WTC11 (cell line): ENCODE data around the gene SAMMSON. TPM values are rescaled to one million over a fixed set of nuclear protein-coding genes. Genes with fewer than 3 reads are reported as not detected.

Experiments used
- ATAC-seq: fragments of 200-7000 bp; cut with Tn5 transposase; 2 replicates; pipeline ENCODE4 v1.10.0; 2021; ENCODE audit warnings: mild to moderate bottlenecking, moderate library complexity
- CTCF ChIA-PET: fragments of 300-600 bp; sonication (Branson Sonifier 250); formaldehyde crosslinking; loops from one replicate; lab custom pipeline; 2021; ENCODE audit warnings: antibody characterized with exemption; lab: Charles Lee
- POLR2A ChIA-PET: fragments of 350-600 bp; sonication (Branson Sonifier 250); formaldehyde crosslinking; loops from one replicate; lab custom pipeline; 2021; ENCODE audit warnings: antibody characterized with exemption; lab: Charles Lee
- DNase-seq: peaks from one replicate; pipeline ENCODE4 v3.0.0; 2021; ENCODE audit warnings: low spot score
- H3K27ac Mint-ChIP-seq: 2 replicates; pipeline ENCODE4 v1.8.0; 2021; ENCODE audit warnings: mixed read lengths
- H3K27me3 Mint-ChIP-seq: 2 replicates; pipeline ENCODE4 v1.8.0; 2021; ENCODE audit warnings: low read depth, mild to moderate bottlenecking, moderate library complexity, mixed read lengths
- H3K36me3 Mint-ChIP-seq: 2 replicates; pipeline ENCODE4 v1.8.0; 2021; ENCODE audit warnings: mixed read lengths
- H3K4me1 Mint-ChIP-seq: 2 replicates; pipeline ENCODE4 v1.8.0; 2022; ENCODE audit warnings: mixed read lengths
- H3K4me3 Mint-ChIP-seq: 2 replicates; pipeline ENCODE4 v1.8.0; 2021; ENCODE audit warnings: mild to moderate bottlenecking, moderate library complexity, mixed read lengths
- H3K9me3 Mint-ChIP-seq: 2 replicates; pipeline ENCODE4 v1.8.0; 2021; ENCODE audit warnings: mixed read lengths
- ATF2 ChIP-seq: sonication (generic); formaldehyde crosslinking; IDR thresholded peaks from 2 replicates; pipeline ENCODE4 v1.8.1; 2022; ENCODE audit warnings: low read depth, missing genetic modification reagents, borderline replicate concordance
- IRF2 ChIP-seq: sonication (generic); formaldehyde crosslinking; IDR thresholded peaks from 2 replicates; pipeline ENCODE4 v1.8.0; 2022; ENCODE audit warnings: low read depth, missing genetic modification reagents, borderline replicate concordance
- MAX ChIP-seq: sonication (generic); formaldehyde crosslinking; IDR thresholded peaks from 2 replicates; pipeline ENCODE4 v1.8.0; 2022; ENCODE audit warnings: mild to moderate bottlenecking, missing genetic modification reagents
- MXD4 ChIP-seq: fragments of 250-450 bp; sonication (Bioruptor Pico); IDR thresholded peaks from 2 replicates; pipeline ENCODE4 v1.8.0; 2021; ENCODE audit warnings: mild to moderate bottlenecking, moderate library complexity, borderline replicate concordance
- NR2C2 ChIP-seq: sonication (generic); formaldehyde crosslinking; IDR thresholded peaks from 2 replicates; pipeline ENCODE4 v1.8.0; 2022; ENCODE audit warnings: mild to moderate bottlenecking, missing genetic modification reagents
- PRRX2 ChIP-seq: fragments of 250-450 bp; sonication (Bioruptor Pico); IDR thresholded peaks from 2 replicates; pipeline ENCODE4 v1.8.0; 2021; ENCODE audit warnings: mild to moderate bottlenecking
- ZNF317 ChIP-seq: sonication (generic); formaldehyde crosslinking; IDR thresholded peaks from 2 replicates; pipeline ENCODE4 v1.8.1; 2023; ENCODE audit warnings: low read depth, mild to moderate bottlenecking, moderate library complexity, missing genetic modification reagents, borderline replicate concordance
- ZNF416 ChIP-seq: fragments of 250-450 bp; sonication (Bioruptor Pico); IDR thresholded peaks from 2 replicates; pipeline ENCODE4 v1.9.0; 2021; ENCODE audit warnings: mild to moderate bottlenecking, inconsistent platforms
- total RNA-seq: library from RNA; stranded (reverse); gene quantifications from 3 replicates; pipeline ENCODE4 v1.2.3, GENCODE V29; 2021
- TF ChIP-seq, protein P1 (sequence below): fragments of 250-450 bp; sonication (Bioruptor Pico); conservative IDR thresholded peaks from 2 replicates; pipeline ENCODE4 v1.9.0; 2021; ENCODE audit warnings: mild to moderate bottlenecking
- TF ChIP-seq, protein P2 (sequence below): sonication (generic); formaldehyde crosslinking; IDR thresholded peaks from 2 replicates; pipeline ENCODE4 v1.8.0; 2023; ENCODE audit warnings: missing genetic modification reagents
- TF ChIP-seq, protein P3 (sequence below): sonication (generic); formaldehyde crosslinking; conservative IDR thresholded peaks from 2 replicates; pipeline ENCODE4 v1.8.1; 2023; ENCODE audit warnings: mild to moderate bottlenecking, low read depth, missing genetic modification reagents, moderate library complexity
- TF ChIP-seq, protein P4 (sequence below): fragments of 250-450 bp; sonication (Bioruptor Pico); IDR thresholded peaks from 2 replicates; pipeline ENCODE4 v1.9.0; 2021; ENCODE audit warnings: moderate library complexity, mild to moderate bottlenecking, inconsistent platforms, borderline replicate concordance

The SAMMSON gene
- total RNA-seq, 1 experiment from 2014 or later: 0.13 TPM

GRCh38 chr3:70085613-70086012 lies 86.1 kb downstream of the SAMMSON start:
- ATAC-seq: no peak

DNA sequence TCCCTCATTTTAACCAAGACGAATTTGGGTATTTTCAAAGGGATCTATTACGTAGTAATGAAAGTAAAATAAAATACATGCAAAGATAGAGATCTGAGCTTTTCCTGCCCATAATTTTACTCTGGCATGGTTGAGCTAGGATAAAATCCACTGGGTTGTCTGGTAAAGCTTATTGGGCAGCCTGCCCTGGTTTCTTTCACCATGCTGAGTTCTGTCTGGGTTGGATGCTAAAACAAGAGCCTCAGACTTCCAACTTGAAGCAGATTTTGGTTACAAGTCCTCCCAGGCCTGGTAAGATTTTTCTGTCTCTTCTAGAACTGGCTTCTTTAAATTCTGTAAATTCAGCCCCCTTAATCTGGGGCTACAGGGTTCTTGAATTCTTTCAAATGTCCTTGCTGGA lies 86.8 kb downstream of the SAMMSON start:
- CTCF ChIA-PET: interaction anchor here (0.6 kb wide), 1 partner anchor 395 kb away, joined by 3 read pairs; no protein-coding TSS in a partner anchor

More at GRCh38 chr3:70085613-70086012, 86.1 kb downstream of the SAMMSON start:
- H3K27me3 Mint-ChIP-seq: no peaks in the 10 kb centered on the region
- no peaks in the 10 kb centered on the region for H3K36me3 Mint-ChIP-seq
- no peak overlapping the region for H3K4me3 Mint-ChIP-seq
- ChIA-PET CTCF (no interaction called here), POLR2A (no interaction called here)
- no peak for TF ChIP-seq NR2C2 (CRISPR knock-in tag)
- TF ChIP-seq ZNF317 (CRISPR knock-in tag): no peak
- no peak for TF ChIP-seq PRRX2
- no peak for DNase-seq
- H3K9me3 Mint-ChIP-seq: no peaks in the 10 kb centered on the region
- no peak overlapping the region for H3K27ac Mint-ChIP-seq
- peaks cover 15% of the 10 kb centered on the region for H3K4me1 Mint-ChIP-seq

More for the DNA sequence above, 86.8 kb downstream of the SAMMSON start:
- H3K9me3 Mint-ChIP-seq: no peaks in the 10 kb centered on the region
- TF ChIP-seq, protein P1, sequence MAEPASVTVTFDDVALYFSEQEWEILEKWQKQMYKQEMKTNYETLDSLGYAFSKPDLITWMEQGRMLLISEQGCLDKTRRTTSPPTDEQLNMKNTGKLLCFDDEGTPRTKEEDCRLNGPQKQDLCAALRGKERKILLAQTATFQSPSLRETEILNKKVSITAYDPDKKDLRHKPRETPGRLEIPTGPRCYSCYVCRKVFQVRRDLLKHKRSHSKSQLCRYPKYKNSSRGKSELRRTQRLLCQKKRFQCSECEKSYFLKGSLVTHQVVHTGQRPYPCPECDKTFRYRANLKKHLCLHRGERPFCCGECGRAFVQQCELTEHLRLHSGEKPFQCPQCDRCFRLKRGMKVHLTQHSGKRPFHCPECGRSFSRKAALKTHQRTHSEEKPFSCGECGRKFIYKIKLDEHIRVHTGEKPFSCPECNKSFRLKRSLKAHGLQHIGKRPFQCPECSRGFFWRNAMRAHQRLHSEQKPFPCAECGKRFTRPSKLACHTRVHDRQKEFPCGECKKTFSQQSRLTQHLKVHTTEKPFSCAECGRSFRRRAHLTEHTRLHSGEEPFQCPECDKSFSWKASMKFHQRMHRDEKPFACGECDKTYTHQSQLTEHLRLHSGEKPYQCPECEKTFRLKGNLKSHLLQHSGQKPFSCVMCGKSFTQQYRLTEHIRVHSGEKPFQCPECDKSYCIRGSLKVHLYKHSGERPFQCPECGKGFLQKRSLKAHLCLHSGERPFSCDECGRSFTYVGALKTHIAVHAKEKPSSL (CRISPR knock-in tag): no peak
- TF ChIP-seq MAX (CRISPR knock-in tag): no peak
- TF ChIP-seq, protein P2, sequence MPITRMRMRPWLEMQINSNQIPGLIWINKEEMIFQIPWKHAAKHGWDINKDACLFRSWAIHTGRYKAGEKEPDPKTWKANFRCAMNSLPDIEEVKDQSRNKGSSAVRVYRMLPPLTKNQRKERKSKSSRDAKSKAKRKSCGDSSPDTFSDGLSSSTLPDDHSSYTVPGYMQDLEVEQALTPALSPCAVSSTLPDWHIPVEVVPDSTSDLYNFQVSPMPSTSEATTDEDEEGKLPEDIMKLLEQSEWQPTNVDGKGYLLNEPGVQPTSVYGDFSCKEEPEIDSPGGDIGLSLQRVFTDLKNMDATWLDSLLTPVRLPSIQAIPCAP (CRISPR knock-in tag): no peak
- no peak for TF ChIP-seq ZNF416 (CRISPR knock-in tag)
- TF ChIP-seq, protein P3, sequence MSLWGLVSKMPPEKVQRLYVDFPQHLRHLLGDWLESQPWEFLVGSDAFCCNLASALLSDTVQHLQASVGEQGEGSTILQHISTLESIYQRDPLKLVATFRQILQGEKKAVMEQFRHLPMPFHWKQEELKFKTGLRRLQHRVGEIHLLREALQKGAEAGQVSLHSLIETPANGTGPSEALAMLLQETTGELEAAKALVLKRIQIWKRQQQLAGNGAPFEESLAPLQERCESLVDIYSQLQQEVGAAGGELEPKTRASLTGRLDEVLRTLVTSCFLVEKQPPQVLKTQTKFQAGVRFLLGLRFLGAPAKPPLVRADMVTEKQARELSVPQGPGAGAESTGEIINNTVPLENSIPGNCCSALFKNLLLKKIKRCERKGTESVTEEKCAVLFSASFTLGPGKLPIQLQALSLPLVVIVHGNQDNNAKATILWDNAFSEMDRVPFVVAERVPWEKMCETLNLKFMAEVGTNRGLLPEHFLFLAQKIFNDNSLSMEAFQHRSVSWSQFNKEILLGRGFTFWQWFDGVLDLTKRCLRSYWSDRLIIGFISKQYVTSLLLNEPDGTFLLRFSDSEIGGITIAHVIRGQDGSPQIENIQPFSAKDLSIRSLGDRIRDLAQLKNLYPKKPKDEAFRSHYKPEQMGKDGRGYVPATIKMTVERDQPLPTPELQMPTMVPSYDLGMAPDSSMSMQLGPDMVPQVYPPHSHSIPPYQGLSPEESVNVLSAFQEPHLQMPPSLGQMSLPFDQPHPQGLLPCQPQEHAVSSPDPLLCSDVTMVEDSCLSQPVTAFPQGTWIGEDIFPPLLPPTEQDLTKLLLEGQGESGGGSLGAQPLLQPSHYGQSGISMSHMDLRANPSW (CRISPR knock-in tag): no peak
- no peak for TF ChIP-seq IRF2 (CRISPR knock-in tag)
- TF ChIP-seq ATF2 (CRISPR knock-in tag): no peak
- TF ChIP-seq, protein P4, sequence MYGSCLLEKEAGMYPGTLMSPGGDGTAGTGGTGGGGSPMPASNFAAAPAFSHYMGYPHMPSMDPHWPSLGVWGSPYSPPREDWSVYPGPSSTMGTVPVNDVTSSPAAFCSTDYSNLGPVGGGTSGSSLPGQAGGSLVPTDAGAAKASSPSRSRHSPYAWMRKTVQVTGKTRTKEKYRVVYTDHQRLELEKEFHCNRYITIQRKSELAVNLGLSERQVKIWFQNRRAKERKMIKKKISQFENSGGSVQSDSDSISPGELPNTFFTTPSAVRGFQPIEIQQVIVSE: no peak
- TF ChIP-seq MXD4 (CRISPR knock-in tag): no peak
- TF ChIP-seq, all 79 proteins: peak for 0
- DNase-seq (no peak), ATAC-seq (no peak)
- no peak overlapping the region for H3K4me3 Mint-ChIP-seq
- POLR2A ChIA-PET: no interaction called here
- H3K27ac Mint-ChIP-seq: no peak overlapping the region
- H3K36me3 Mint-ChIP-seq: no peaks in the 10 kb centered on the region
- peaks cover 15% of the 10 kb centered on the region for H3K4me1 Mint-ChIP-seq
- H3K27me3 Mint-ChIP-seq: no peaks in the 10 kb centered on the region
